Heart left ventricle (tissue), 16 donors: ENCODE measurements around the gene SPECC1L. TPM values are rescaled to one million over a fixed set of nuclear protein-coding genes. Genes with fewer than 3 reads are reported as not detected.
"Not testable (repeated sequence)": the region's sequence is repeated elsewhere in the genome, so short reads cannot be mapped to it uniquely, and the experiment has no call there.

ENCODE experiments used
- ATAC-seq, 4 donors: fragments of 200-7000 bp; cut with Tn5 transposase; one replicate each; pipeline ENCODE4 v1.9.1; 2020 to 2022; ENCODE audit warnings: moderate library complexity in 4 of 4, mild to moderate bottlenecking in 3 of 4, moderate number of reproducible peaks in 1 of 4
- DNase-seq, 5 donors: peaks; one replicate each; pipeline ENCODE4 v3.0.0-alpha.2; 2020
- H3K27ac ChIP-seq, 12 donors: fragments of 200-600 bp; sonication (generic) in 4 of 12; one replicate each; pipeline versions ENCODE4 v1.5.0 to v1.8.0; 2016 to 2022; ENCODE audit warnings: mild to moderate bottlenecking in 2 of 12
- H3K27me3 ChIP-seq, 9 donors: fragments of 200-600 bp; sonication (generic) in 2 of 9; one replicate each; pipeline versions ENCODE4 v1.5.1 to v1.8.0; 2016 to 2022; ENCODE audit warnings: mild to moderate bottlenecking in 3 of 9
- H3K36me3 ChIP-seq, 9 donors: fragments of 200-600 bp; sonication (generic) in 2 of 9; one replicate each; pipeline versions ENCODE4 v1.5.0 to v1.8.0; 2018 to 2022; ENCODE audit warnings: mild to moderate bottlenecking in 2 of 9
- H3K4me1 ChIP-seq, 12 donors: fragments of 200-600 bp; sonication (generic) in 4 of 12; one replicate each; pipeline versions ENCODE4 v1.5.0 to v1.8.0; 2016 to 2022; ENCODE audit warnings: mild to moderate bottlenecking in 3 of 12
- H3K4me3 ChIP-seq, 12 donors: fragments of 200-600 bp; sonication (generic) in 4 of 12; one replicate each; pipeline versions ENCODE4 v1.5.0 to v1.8.0; 2017 to 2022; ENCODE audit warnings: mild to moderate bottlenecking in 9 of 12, moderate library complexity in 4 of 12
- H3K9me3 ChIP-seq, 12 donors: fragments of 200-600 bp; sonication (generic) in 4 of 12; one replicate each; pipeline versions ENCODE4 v1.5.0 to v1.8.0; 2016 to 2022; ENCODE audit warnings: mild to moderate bottlenecking in 1 of 12
- POLR2A ChIP-seq, 2 donors: fragments of 450-650 bp; IDR thresholded peaks; one replicate each; pipeline ENCODE4 v1.6.1; 2017; ENCODE audit warnings: antibody characterized with exemption in 2 of 2, mild to moderate bottlenecking in 2 of 2, moderate library complexity in 2 of 2
- WGBS, 4 donors: extraction: QIAGEN DNeasy Blood & Tissue Kit in 2 of 4; methylation state at CpG; one replicate each; pipeline versions ENCODE4 v1.1.5 to v1.1.7; 2013 to 2018; 5-methylcytosine and 5-hydroxymethylcytosine counted together
- intact Hi-C, 10 donors: fragments of 100-400 bp; cut with DNase I; formaldehyde crosslinking; loops; one replicate each; pipeline versions ENCODE4 v1.11.1 to v1.14.2; 2022
- polyA plus RNA-seq, 2 donors: library from polyadenylated mRNA; stranded (reverse); fragments of 200-250 nt; gene quantifications; one replicate each; pipeline ENCODE4 v1.2.3, GENCODE V29; 2013
- total RNA-seq, 9 donors: library from RNA; depleted of rRNA in 2 of 9; stranded (reverse); fragments of >200 nt in 2 of 9; fragmentation: NEBNext Ultra II Directional in 3 of 9; extraction: Animal tissue kit (Norgen Biotek cat#: 25700) in 3 of 9; gene quantifications; one replicate each; pipeline versions ENCODE4 v1.1.0 to v1.2.4, GENCODE V29; 2016 to 2023
- TF ChIP-seq, protein P1 (sequence below), 12 donors: fragments of 200-600 bp; sonication (generic) in 4 of 12; IDR thresholded peaks; one replicate each; pipeline versions ENCODE4 v1.5.0 to v1.8.0; 2018 to 2022; ENCODE audit warnings: antibody characterized with exemption in 12 of 12, mild to moderate bottlenecking in 5 of 12
- donor health status: ischemic (EF 13 %, LVEDD 7.1; RV severe dilation, severe dysfunction).
- donor health status: healthy with polysubstance abuse.
- donor health status: DM: no; HTN: yes; CAD: no.
- donor health status: DM: no; HTN: no; CAD: no.
- donor health status: ischemic (EF 25% LVEDD 6.9; RV normal size, moderate dysfunction).
- donor health status: ischemic (EF 25% LVEDD 5.7; RV mildly dilated, moderate dysfunction).
- donor health status: healthy.
- donor health status: DM: yes; HTN: yes; CAD: no.
- donor health status: ischemic (EF 35%, LVEDD 5.7; RV mildly dilated, moderate dysfunction).
- donor health status: nonischemic (EF 11% LVEDD 7.7; RV severe dilation, severe dysfunction).
- donor health status: DM: yes; HTN: yes; CAD: no.
- donor health status: PGD.
- donor health status: ischemic (EF 29% LVEDD 5.4; RV normal size, mild dysfunction).
- donor health status: nonischemic (EF 23%, LVEDD 6.1; RV moderate dilation, normal function).

The SPECC1L gene
- total and polyA plus RNA-seq, 11 donors = 9.8 to 65.3 (median 38.9) TPM

GRCh38 chr22:24244144-24244787, 26.4 kb upstream of the SPECC1L start:
- no peaks in the 10 kb centered on the region for H3K36me3 ChIP-seq
- ATAC-seq (peak; percentile 17 to 36 (median 22)), DNase-seq (peak in 3 of 5 donors; percentile 43 to 68 (median 65))
- H3K27ac ChIP-seq = peak overlapping the region; percentile 72 to 97 (median 86)
- intact Hi-C loops = loop anchor here in 3 of 10 donors (2.0 to 10.0 kb wide), 3 partner anchors 37 to 139 kb away; no protein-coding TSS in a partner anchor
- peak overlapping the region in 11 of 12 donors; percentile 21 to 65 (median 51) for H3K4me3 ChIP-seq
- H3K9me3 ChIP-seq = no peaks in the 10 kb centered on the region
- 48 to 60% (median 55%) methylated on average over 18 to 19 of the region's 19 CpGs for WGBS, 4 donors
- H3K27me3 ChIP-seq = no peaks in the 10 kb centered on the region
- no peak for TF ChIP-seq POLR2A (IDR thresholded peaks at IDR 0.05)
- TF ChIP-seq, protein P1, sequence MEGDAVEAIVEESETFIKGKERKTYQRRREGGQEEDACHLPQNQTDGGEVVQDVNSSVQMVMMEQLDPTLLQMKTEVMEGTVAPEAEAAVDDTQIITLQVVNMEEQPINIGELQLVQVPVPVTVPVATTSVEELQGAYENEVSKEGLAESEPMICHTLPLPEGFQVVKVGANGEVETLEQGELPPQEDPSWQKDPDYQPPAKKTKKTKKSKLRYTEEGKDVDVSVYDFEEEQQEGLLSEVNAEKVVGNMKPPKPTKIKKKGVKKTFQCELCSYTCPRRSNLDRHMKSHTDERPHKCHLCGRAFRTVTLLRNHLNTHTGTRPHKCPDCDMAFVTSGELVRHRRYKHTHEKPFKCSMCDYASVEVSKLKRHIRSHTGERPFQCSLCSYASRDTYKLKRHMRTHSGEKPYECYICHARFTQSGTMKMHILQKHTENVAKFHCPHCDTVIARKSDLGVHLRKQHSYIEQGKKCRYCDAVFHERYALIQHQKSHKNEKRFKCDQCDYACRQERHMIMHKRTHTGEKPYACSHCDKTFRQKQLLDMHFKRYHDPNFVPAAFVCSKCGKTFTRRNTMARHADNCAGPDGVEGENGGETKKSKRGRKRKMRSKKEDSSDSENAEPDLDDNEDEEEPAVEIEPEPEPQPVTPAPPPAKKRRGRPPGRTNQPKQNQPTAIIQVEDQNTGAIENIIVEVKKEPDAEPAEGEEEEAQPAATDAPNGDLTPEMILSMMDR (IDR thresholded peaks at IDR 0.05) = no peak
- peaks cover 5 to 68% (median 38%) of the 10 kb centered on the region in 12 donors for H3K4me1 ChIP-seq

DNA sequence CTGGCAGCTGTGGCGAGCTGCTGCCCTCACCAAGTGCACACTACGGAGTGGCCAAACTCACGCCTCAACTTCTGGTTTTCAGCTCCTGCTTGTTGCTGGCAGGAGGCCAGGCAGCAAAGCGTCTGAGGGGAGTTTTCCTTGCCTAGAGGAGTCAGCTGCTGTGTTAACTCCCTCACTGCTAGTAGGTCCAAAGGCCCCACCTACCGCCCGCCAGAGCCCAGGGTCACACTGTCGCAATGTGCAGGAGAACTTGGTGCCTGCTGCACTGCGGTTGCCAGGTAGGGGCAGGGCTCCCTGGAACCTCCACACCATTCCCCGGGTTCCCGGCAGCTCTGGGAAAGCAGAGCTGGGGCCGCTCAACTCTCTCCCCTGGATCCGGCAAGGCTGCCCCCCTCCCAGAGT, 25.6 kb upstream of the SPECC1L start, which contains the start of gene GGT5:
GGT5 (minus strand) TSS at position 53 of the 402 bp plus-strand sequence. CDS start 357 bp downstream, outside the sequence.
- ATAC-seq = peak in 2 of 4 donors; percentile 17 to 23

GRCh38 chr22:24245584-24246561, 24.8 kb upstream of the SPECC1L start:
- intact Hi-C loops = loop anchor here in 9 of 10 donors (2.0 to 10.0 kb wide), 9 partner anchors 37 to 259 kb away; no protein-coding TSS in a partner anchor
- H3K4me1 ChIP-seq = peaks cover 5 to 58% (median 37%) of the 10 kb centered on the region in 12 donors
- ATAC-seq (peak; percentile 85 to 93 (median 88)), DNase-seq (peak; percentile 72 to 95 (median 89))
- H3K4me3 ChIP-seq = peak overlapping the region in 10 of 12 donors; percentile 9 to 65 (median 52)
- not testable (repeated sequence) for H3K36me3 ChIP-seq, H3K9me3 ChIP-seq, H3K27me3 ChIP-seq
- H3K27ac ChIP-seq = peak overlapping the region; percentile 83 to 97 (median 88)
- 34 to 66% (median 44%) methylated on average over 9 to 18 of the region's 18 CpGs for WGBS, 4 donors
- TF ChIP-seq POLR2A (IDR thresholded peaks at IDR 0.05) = peak in 1 of 2 donors; percentile 50

More for the DNA sequence above, 25.6 kb upstream of the SPECC1L start, which contains the start of gene GGT5:
- TF ChIP-seq POLR2A (IDR thresholded peaks at IDR 0.05) = peak in 1 of 2 donors; percentile 18
- Histone ChIP-seq H3K4me3 (peak within 1 kb of the TSS in 11 of 12 donors; percentile 21 to 65 (median 51)), H3K27ac (peak within 1 kb of the TSS; percentile 83 to 97 (median 88)), H3K4me1 (peaks cover 5 to 66% (median 38%) of the 10 kb centered on the region in 12 donors)
- intact Hi-C loops = loop anchor here in 7 of 10 donors (2.0 to 10.0 kb wide), 6 partner anchors 38 to 258 kb away; no protein-coding TSS in a partner anchor
- 10 to 32% (median 18%) methylated on average over 7 to 12 of the region's 12 CpGs; no CpG with 5 or more reads in 1 of the 4 donors for WGBS, 4 donors
- not testable (repeated sequence) for H3K27me3 ChIP-seq, H3K9me3 ChIP-seq, H3K36me3 ChIP-seq
- DNase-seq = peak in 3 of 5 donors; percentile 65 to 75 (median 67)

DNA sequence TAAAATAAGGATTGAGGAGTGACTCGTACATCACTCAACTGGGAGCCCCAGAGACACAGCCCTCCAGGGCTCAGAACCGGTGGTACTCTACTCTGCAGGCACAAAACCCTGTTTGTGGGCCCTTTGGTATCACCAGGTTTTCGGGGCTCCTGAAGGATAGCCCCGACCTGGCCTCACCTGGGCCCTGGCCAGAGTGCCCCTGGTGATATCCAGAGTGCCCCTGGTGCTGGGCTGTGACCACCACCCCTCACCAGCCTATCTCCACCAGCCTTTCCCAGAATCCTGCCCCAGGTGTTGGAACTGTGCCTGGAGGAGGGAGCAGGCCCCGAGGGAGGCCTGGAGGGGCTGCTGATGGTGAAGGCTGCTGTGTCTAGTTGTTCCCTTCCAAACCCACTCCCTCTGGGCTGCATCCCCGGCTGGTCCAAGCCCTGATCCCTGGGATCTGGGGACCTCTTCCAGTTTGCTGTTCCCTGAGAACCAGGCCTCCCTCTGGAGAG, 23.6 kb upstream of the SPECC1L start:
- H3K9me3 ChIP-seq = no peaks in the 10 kb centered on the region
- DNase-seq = no peak
- TF ChIP-seq, protein P1 (IDR thresholded peaks at IDR 0.05) = no peak
- no peaks in the 10 kb centered on the region for H3K27me3 ChIP-seq
- intact Hi-C loops = loop anchor here (1.0 to 10.0 kb wide), 9 partner anchors 38 to 260 kb away; no protein-coding TSS in a partner anchor
- H3K4me3 ChIP-seq = no peak overlapping the region
- H3K4me1 ChIP-seq = peaks cover 5 to 53% (median 36%) of the 10 kb centered on the region in 12 donors
- WGBS, 4 donors = 53 to 71% (median 68%) methylated on average over 4 to 6 of the region's 6 CpGs
- no peaks in the 10 kb centered on the region for H3K36me3 ChIP-seq
- peak in 1 of 4 donors; percentile 5 for ATAC-seq
- peak overlapping the region; percentile 83 to 97 (median 88) for H3K27ac ChIP-seq
